ENCODE results near the gene TENT5C.
"Not testable (repeated sequence)": the region's sequence is repeated elsewhere in the genome, so short reads cannot be mapped to it uniquely, and the experiment has no call there.

TENT5C gene

DNA sequence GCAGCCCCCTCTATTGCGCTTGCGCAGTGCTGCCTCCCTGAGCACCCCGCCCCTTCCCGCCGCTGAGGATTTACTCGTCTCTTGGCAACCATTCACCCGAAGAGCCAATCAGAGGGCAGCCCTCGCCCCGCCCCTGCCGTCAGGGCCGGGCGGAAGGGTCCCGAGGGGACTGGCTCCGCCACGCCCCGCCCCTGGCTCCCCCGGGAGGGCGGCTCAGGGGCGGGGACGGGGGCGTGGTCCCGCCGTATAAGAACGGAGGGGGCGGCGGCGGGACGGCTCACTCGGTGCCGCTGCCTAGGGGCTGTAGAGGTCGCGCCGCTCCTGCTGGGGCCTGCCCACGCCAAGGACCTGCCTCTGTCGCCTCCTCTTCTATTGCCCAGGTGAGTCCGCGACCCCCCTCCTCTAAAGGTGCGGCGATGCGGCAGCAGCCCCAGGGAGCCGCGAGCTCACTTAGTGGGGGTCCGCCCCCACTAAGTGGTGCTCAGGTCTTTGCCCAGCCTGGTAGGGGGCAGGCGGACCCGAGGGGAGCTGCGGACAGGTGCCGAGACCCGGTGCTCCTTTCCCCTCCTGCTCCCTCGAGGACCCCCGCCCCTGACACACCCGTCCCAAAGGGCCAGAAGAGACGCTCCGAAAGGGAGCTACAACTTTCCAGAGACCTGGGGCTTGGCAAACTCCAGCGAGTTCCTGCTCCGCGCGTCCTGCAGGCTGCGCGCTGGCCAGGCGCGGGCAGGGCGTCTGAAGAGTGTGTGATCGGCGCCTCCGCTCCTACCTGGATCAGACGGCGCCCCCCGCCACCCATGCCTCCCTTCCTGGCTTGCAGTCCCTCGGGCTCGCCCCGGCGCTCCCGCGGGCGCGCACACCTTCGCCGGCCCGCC, at the start of gene TENT5C:
TSS of gene TENT5C (plus strand) at position 275 of the 875 bp plus-strand sequence. CDS start 16,821 bp downstream, outside the sequence.
- TF ChIP-seq, protein P1, sequence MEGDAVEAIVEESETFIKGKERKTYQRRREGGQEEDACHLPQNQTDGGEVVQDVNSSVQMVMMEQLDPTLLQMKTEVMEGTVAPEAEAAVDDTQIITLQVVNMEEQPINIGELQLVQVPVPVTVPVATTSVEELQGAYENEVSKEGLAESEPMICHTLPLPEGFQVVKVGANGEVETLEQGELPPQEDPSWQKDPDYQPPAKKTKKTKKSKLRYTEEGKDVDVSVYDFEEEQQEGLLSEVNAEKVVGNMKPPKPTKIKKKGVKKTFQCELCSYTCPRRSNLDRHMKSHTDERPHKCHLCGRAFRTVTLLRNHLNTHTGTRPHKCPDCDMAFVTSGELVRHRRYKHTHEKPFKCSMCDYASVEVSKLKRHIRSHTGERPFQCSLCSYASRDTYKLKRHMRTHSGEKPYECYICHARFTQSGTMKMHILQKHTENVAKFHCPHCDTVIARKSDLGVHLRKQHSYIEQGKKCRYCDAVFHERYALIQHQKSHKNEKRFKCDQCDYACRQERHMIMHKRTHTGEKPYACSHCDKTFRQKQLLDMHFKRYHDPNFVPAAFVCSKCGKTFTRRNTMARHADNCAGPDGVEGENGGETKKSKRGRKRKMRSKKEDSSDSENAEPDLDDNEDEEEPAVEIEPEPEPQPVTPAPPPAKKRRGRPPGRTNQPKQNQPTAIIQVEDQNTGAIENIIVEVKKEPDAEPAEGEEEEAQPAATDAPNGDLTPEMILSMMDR (conservative IDR thresholded peaks at IDR 0.05; ENCODE audit: low read depth, low read length) = no peak

DNA sequence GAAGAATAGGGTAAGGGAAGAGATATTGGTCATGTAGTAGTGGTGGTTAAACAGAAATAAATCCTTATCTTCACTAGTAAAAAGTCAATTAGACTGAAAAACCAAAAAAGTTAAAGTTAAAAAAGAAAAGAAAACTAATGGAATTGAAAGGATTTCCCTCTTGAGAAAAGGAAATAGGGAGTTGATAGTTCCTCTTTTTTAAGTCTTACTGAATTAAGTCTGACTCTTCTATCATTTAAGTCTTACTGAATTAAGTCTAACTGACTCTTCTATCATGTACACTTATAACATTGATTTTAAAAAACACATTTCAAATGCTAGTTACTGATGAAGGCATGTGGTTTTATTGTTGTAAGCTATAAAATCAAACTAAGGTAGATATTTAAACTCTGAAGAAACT, 49.5 kb upstream of the TENT5C start:
- no peak for DNase-seq (ENCODE audit: low read depth)
- TF ChIP-seq, protein P1 (conservative IDR thresholded peaks at IDR 0.05; ENCODE audit: low read depth, low read length) = no peak
- no peak overlapping the region for H3K4me3 ChIP-seq (ENCODE audit: low read depth, low read length)

More for the DNA sequence above, at the start of gene TENT5C:
- peak; percentile 97 for DNase-seq (ENCODE audit: low read depth)
- peak within 1 kb of the TSS; percentile 64 for H3K4me3 ChIP-seq (ENCODE audit: low read depth, low read length)

DNA sequence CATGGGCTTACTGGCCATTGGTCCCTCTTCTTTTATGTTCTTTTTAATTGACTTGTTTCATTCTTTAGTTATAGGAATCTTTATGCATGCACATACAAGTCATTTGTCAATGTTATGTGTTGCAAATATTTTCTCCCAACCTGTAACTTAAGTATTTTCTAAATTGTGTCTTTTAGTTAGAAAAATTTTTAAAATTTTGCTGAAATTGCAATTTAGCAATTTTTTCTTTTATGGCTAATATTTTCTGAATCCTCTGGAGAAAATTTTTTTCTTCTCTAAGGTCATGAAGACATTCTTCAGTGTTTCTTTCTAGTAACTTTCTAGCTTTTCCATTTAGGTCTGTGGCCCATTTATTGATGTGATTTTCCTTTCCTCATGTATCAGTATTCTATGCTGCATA, 48.9 kb upstream of the TENT5C start:
- DNase-seq (ENCODE audit: low read depth) = no peak
- no peak overlapping the region for H3K4me3 ChIP-seq (ENCODE audit: low read depth, low read length)
- TF ChIP-seq, protein P1 (conservative IDR thresholded peaks at IDR 0.05; ENCODE audit: low read depth, low read length) = no peak

DNA sequence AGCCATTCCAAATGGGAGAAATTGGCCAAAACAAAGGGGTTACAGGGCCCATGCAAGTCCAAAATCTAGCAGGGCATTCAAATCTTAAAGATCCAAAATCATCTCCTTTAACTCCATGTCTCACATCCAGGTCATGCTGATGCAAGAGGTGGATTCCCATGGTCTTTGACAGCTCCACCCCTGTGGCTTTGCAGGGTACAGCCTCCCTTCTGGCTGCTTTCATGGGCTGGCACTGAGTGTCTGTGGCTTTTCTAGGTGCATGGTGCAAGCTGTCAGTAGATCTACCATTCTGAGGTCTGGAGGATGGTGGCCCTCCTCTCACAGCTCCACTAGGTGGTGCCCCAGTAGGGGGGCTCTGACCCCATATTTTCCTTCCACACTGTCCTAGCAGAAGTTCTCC, 47.4 kb upstream of the TENT5C start:
- DNase-seq (ENCODE audit: low read depth); H3K4me3 ChIP-seq (ENCODE audit: low read depth, low read length): not testable (repeated sequence)

DNA sequence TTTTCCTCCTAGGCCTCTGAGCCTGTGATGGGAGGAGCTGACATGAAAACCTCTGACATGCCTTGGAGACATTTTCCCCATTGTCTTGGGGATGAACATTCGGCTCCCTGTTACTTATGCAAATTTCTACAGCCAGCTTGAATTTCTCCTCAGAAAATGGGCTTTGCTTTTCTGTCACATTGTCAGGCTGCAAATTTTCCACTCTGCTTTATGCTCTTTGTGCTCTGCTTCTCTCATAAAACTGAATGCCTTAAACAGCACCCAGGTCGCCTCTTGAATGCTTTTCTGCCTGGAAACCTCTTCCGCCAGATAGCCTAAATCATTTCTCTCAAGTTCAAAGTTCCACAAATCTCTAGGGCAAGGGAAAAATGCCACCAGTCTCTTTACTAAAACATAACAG, 46.7 kb upstream of the TENT5C start:
- no peak for DNase-seq (ENCODE audit: low read depth)
- TF ChIP-seq, protein P1 (conservative IDR thresholded peaks at IDR 0.05; ENCODE audit: low read depth, low read length) = no peak
- no peak overlapping the region for H3K4me3 ChIP-seq (ENCODE audit: low read depth, low read length)

DNA sequence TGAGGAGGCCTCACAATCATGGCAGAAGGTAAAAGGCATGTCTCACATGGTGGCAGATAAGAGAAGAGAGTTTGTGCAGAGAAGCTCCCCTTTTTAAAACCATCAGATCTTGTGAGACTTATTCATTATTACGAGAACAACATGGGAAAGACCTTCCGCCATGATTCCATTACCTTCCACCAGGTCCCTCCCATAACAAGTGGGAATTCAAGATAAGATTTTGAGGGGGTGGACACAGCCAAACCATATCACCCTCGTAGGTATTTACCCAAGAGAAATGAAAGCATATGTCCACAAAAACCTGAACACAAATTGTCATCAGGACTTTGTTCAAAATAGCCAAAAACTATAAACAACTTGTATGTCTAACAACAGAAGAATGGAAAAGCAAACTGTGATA, 45.9 kb upstream of the TENT5C start:
- no peak for DNase-seq (ENCODE audit: low read depth)
- H3K4me3 ChIP-seq (ENCODE audit: low read depth, low read length) = no peak overlapping the region
- TF ChIP-seq, protein P1 (conservative IDR thresholded peaks at IDR 0.05; ENCODE audit: low read depth, low read length) = no peak

DNA sequence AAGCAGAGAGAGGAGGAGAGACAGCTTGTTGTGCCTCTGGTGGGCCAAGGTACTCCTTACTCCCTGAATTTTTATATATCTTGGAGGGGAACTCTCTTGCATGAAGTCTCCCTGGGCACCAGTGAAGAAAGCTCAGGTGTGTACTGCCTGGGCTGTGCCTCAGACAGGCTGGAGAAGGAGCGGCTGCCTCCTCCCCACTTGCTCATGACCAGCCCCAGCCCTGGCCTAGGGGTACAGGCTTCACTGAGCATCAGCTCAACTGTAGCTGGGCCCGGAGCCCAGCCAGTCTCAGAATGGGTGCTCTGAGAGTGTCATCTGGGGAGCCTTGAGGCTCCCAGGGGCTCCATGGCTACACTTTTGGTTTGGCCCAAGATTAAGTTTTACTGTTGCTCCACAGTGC, 44.8 kb upstream of the TENT5C start:
- no peak for DNase-seq (ENCODE audit: low read depth)
- TF ChIP-seq, protein P1 (conservative IDR thresholded peaks at IDR 0.05; ENCODE audit: low read depth, low read length) = no peak
- no peak overlapping the region for H3K4me3 ChIP-seq (ENCODE audit: low read depth, low read length)
